GM18507 (cell line): ENCODE data around the gene SPRR5.

ENCODE experiments used
- DNase-seq: peaks from one replicate; pipeline ENCODE4 v3.0.0; 2011; ENCODE audit warnings: low read depth; ENCODE audit not compliant: insufficient read length; ENCODE audit errors: extremely low spot score
- FAIRE-seq: peaks from 2 replicates; lab custom pipeline; 2011; peaks lifted over from hg19 to GRCh38; lab: Jason Lieb, UNC

Gene SPRR5, protein sequence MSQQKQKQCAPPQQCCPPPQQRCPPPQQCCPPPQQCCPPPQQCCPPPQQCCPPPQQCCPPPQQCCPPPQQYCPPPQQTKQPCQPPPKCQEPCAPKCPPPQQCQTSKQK

GRCh38 chr1:152946651-152947256 lies at the start of gene SPRR5:
TSS of gene SPRR5 (plus strand) at chr1:152947206. CDS start at chr1:152948555, 1,349 bp downstream.
- no peak for FAIRE-seq
- no peak for DNase-seq

DNA sequence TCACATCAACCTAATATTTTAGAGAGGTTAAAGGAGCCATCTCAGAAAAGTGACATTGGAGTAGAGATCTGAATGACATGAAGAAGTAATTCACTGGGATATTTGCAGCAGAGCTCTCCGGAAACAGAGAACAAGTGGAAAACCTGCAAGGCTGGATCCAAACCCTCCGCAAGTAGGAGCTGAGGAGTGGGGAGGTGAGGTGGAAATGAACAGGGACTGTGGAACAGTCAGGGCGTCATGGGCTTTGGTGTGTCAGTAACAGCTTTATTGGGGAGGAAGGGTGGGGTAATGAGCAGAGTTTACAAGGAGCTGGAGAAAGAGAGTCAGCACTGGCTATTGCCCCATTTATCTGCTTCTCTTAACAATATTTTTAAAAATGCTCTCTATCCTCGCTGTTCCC lies 48.0 kb upstream of the SPRR5 start:
- no peak for FAIRE-seq

GRCh38 chr1:152899883-152900282 lies 47.1 kb upstream of the SPRR5 start:
- DNase-seq (no peak), FAIRE-seq (no peak)

More for the DNA sequence above, 48.0 kb upstream of the SPRR5 start:
- no peak for DNase-seq

DNA sequence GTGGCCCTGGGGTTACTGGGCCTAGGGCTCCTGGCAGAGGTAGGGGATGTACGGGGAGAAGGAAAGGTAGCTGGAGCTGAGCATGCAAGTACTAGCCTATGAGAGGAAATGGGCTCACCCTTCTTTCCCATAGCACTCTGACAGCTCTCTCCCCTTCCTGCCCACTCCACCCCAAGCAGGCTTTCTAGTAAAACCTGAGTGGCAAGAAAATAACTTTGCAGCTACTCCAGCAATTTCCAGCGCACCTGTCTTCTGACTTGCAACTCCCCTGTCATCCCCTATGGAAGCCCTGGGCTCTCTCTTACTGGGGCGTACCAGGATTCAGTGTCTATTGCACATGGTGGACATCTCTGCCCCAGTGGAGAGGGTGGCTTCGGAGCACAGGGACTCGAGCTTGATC lies 45.4 kb upstream of the SPRR5 start:
- DNase-seq: no peak
- no peak for FAIRE-seq

GRCh38 chr1:152902636-152903035 lies 44.4 kb upstream of the SPRR5 start:
- FAIRE-seq: no peak
- no peak for DNase-seq

DNA sequence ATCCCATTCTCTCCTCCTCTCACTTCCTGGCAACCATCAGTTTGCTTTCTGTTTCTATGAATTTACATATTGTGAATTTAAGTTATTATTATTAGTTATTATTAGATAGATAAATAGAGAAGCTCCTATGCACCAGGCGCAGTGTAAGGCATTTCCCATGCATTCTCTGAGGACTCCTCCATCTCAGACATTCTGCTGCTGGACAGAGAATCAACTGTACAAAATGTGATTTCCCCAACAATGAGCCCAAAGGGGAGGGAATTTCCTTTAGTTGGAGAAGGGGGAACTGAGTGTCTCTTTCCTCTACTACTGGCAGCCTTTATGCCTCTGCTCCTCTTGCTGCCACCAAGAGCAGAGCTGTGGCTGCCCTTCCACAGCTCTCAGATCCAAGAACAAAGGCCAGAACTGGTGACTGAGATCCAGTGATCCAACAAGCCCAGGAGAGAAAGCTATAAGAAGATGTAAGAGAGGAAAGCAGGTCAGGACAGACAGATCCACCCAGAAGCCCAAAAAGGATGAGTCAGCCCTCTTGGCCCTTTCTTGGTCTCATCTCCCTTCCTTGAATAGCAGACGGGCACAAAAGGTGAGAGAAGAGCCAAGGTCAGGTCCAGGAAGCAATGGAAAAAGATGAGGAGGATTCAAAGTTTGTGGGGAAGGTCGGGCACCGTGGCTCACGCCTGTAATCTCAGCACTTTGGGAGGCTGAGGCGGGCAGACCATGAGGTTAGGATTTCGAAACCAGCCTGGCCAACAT lies 42.1 kb upstream of the SPRR5 start:
- no peak for DNase-seq
- no peak for FAIRE-seq

- no peak for DNase-seq
- FAIRE-seq: no peak
Observed at GRCh38 chr1:152906023-152906565, 40.9 kb upstream of the SPRR5 start.

GRCh38 chr1:152907686-152908601 lies 39.1 kb upstream of the SPRR5 start, which contains the start of gene IVL:
TSS of gene IVL (plus strand) at chr1:152908546. CDS start at chr1:152909798, 1,252 bp downstream.
- DNase-seq: peak; percentile 5
- peak; percentile 57 for FAIRE-seq

- FAIRE-seq (no peak), DNase-seq (no peak)
Observed at GRCh38 chr1:152909206-152909605, 37.8 kb upstream of the SPRR5 start.

DNA sequence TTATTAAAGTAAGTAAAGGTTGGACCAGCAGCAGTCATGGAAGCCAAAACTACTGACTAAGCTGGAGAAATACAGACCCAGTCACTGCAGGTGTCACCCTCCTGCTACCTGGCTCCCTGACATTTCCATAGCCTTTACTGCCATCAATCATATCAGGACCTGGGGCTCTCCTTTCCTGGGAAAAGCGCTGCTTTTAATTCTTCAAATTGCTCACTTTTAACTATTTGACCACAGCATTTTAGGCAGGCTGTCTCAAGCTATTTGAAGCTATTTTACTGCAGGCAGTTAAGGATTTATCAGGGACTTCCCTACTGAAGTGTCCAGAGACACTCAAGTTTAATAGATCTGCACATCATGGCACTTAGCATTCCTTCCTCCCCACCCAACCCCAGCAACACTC lies 34.5 kb upstream of the SPRR5 start:
- no peak for FAIRE-seq

DNA sequence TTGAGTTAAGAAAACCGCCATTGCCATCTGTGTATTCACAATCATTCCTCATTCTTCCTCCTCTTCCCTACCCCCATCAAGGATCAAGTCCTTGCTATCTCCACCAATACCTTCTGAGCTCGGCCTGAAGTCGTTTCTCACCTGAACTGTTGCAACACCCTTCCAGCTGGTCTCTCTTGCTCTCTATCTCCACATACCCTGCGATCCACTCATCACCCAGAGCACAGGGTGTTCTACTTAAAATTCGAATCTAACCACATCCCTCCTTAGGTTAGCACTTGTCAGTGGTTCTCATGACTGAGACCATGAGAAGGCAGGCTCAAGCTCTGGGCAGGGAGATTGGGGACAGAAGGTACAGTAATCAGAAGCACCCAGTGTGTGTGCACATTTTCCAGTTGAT lies 34.1 kb upstream of the SPRR5 start:
- FAIRE-seq: no peak
- no peak for DNase-seq

More for the DNA sequence above, 34.5 kb upstream of the SPRR5 start:
- no peak for DNase-seq

- DNase-seq (no peak), FAIRE-seq (no peak)
Observed at GRCh38 chr1:152917794-152918193, 29.2 kb upstream of the SPRR5 start.

DNA sequence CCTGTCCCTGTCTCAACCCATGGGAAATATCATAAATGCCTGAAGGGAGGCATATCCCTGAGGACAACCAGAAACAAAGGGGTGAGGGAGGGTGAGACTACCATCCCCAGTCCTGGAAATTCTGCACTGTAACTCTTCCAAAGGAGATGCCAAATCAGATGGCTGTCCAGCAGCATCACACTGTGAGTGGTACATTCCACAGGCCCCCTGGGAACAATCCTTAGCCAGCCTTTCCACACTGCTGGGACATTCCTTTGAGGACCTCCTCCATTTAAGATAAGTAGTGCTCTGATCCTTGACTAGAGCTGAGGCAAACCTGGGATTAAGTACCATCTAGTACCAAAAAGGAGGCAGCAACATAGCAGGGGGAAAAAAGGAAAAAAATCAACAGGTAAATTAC lies 27.9 kb upstream of the SPRR5 start:
- DNase-seq (no peak), FAIRE-seq (no peak)

DNA sequence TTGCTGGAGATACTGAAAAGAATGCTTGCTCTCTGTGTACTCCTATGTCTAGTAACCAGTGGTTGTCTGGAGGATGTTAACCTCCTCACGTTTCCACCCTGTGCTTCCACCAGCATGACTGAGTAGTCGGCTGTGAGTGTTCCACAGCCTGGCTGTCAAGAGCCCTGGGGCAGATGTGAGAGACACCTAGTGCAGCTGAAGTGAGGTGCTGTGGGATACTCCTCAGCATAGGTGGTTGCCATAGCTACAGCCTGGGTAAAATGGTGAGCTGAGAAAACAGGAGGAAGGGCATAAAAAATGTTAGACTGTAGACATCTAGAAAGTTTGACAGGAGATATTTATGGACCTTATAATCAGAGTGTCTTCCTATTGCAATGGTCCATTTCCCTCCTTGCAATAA lies 22.8 kb upstream of the SPRR5 start:
- DNase-seq (no peak), FAIRE-seq (no peak)

DNA sequence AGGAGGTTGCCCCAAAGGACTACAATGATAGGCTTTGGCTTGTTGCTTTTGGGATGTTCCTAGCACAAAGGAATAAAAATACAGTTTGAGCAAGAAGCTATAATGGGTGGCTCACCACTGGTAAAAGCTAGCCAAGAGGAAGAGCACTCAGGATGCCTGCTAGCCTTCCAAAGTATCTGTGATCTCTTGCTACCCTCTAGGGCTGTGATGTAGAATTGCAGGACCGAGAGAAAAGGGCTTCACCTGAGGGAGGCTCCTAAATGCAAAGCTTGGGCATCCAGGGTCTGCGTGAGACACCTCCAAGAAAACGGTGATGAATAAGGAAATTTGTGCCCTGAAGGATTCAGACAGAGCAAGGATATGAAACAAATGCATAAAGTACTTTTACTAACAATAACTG lies 20.9 kb upstream of the SPRR5 start:
- no peak for DNase-seq
- peak; percentile 91 for FAIRE-seq

- no peak for FAIRE-seq
- DNase-seq: no peak
Observed at GRCh38 chr1:152928671-152929070, 18.3 kb upstream of the SPRR5 start.

GRCh38 chr1:152932170-152932811 lies 14.7 kb upstream of the SPRR5 start:
- no peak for FAIRE-seq
- no peak for DNase-seq

GRCh38 chr1:152933196-152933595 lies 13.8 kb upstream of the SPRR5 start:
- FAIRE-seq: no peak
- DNase-seq: no peak

DNA sequence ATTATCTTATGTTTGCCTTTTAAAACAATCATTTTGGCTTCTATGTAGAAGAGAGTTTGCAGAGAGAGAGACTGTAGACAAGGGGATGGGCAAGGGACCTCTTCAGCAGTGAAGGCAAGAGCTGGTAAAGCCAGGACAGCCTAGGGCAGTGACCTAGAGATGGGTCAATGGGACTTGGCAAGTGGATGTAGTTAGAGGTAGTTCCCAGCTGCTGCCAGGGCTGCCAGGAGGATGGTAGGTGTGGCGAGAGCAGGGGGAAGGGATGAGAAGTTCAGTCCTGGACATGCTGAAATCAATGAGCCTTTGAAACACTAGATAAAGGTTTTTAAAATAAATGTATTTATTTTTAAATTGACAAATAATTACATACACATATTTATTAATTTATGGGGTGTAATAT lies 6.4 kb upstream of the SPRR5 start:
- DNase-seq (no peak), FAIRE-seq (no peak)
